K562 (cell line): ENCODE results near the gene GPATCH2. TPM values are rescaled to one million over a fixed set of nuclear protein-coding genes. Genes with fewer than 3 reads are reported as not detected.

ENCODE experiments used
- ATAC-seq: fragments of 200-7000 bp; cut with Tn5 transposase; 3 replicates; pipeline ENCODE4 v1.9.1; 2020; ENCODE audit warnings: moderate library complexity
- BruUV-seq: library from RNA; stranded (reverse); fragments of 400-500 nt; replicated peaks from 2 replicates; lab custom pipeline; 2021; lab: Mats Ljungman, UMichigan
- CTCF ChIA-PET: fragments of 300-600 bp; formaldehyde crosslinking; extraction: SDS; loops from one replicate; lab custom pipeline; 2021; ENCODE audit warnings: low intra/inter-chr PET ratio; lab: Yijun Ruan, JAX
- POLR2A ChIA-PET: fragments of 300-600, 350-650 bp; sonication (Branson Sonifier 250); formaldehyde crosslinking; extraction: SDS; loops from one replicate; lab custom pipeline; 2021; ENCODE audit warnings: antibody characterized with exemption, inconsistent platforms; lab: Yijun Ruan, JAX
- DNase-seq, 4 experiments: peaks; one replicate each; pipeline versions ENCODE4 v3.0.0 to v3.0.0-alpha.2; 2011 to 2018; ENCODE audit warnings: low spot score in 3 of 4, mixed read lengths in 3 of 4; ENCODE audit errors: extremely low read depth in 1 of 4
- FAIRE-seq: peaks from 2 replicates; lab custom pipeline; 2011; peaks lifted over from hg19 to GRCh38; lab: Jason Lieb, UNC
- H2AFZ ChIP-seq: 2 replicates; pipeline ENCODE4 v1.6.0; 2011; ENCODE audit warnings: low read depth, low read length, control low read depth, inconsistent platforms
- H3K27ac ChIP-seq: fragments of 200-600 bp; 3 replicates; pipeline ENCODE4 v1.8.0; 2011; ENCODE audit warnings: low read depth, mild to moderate bottlenecking, control low read depth, inconsistent platforms, low read length, moderate library complexity, mixed read lengths; ENCODE audit errors: extremely low read depth
- H3K27me3 ChIP-seq, 2 experiments: fragments of 300-600 bp in 1 of 2; 2 replicates in 1 of 2; 3 replicates in 1 of 2; pipeline versions ENCODE4 v1.6.0 to v1.8.0; 2011; ENCODE audit warnings: inconsistent platforms in 2 of 2, low read length in 2 of 2, mild to moderate bottlenecking in 1 of 2, mixed read lengths in 1 of 2, moderate library complexity in 1 of 2; ENCODE audit not compliant: control insufficient read depth in 2 of 2, insufficient read depth in 2 of 2
- H3K36me3 ChIP-seq: fragments of 300-600 bp; 3 replicates; pipeline ENCODE4 v1.8.0; 2011; ENCODE audit warnings: mild to moderate bottlenecking, low read length, inconsistent platforms; ENCODE audit not compliant: control insufficient read depth, insufficient read depth
- H3K4me1 ChIP-seq, 2 experiments: fragments of 200-600 bp in 1 of 2; replicated peaks in 1 of 2; 2 replicates in 1 of 2; 3 replicates in 1 of 2; pipeline versions ENCODE4 v1.5.1 to v1.8.0; 2011; ENCODE audit warnings: inconsistent platforms in 2 of 2, low read length in 2 of 2, mild to moderate bottlenecking in 1 of 2, mixed read lengths in 1 of 2, moderate library complexity in 1 of 2; ENCODE audit not compliant: control insufficient read depth in 2 of 2, insufficient read depth in 2 of 2
- H3K4me2 ChIP-seq: 2 replicates; pipeline ENCODE4 v1.6.1; 2011; ENCODE audit warnings: low read length, control low read depth, inconsistent platforms, mixed read lengths; ENCODE audit not compliant: insufficient read depth
- H3K4me3 ChIP-seq: fragments of 200-600 bp; sonication (generic), shearing (Covaris generic); 2 replicates; pipeline ENCODE4 v1.5.1; 2016; ENCODE audit warnings: control low read depth, inconsistent platforms
- H3K79me2 ChIP-seq: fragments of 200-600 bp; 3 replicates; pipeline ENCODE4 v1.8.0; 2011; ENCODE audit warnings: low read length, inconsistent platforms; ENCODE audit not compliant: control insufficient read depth, insufficient read depth
- H3K9ac ChIP-seq, 2 experiments: 2 replicates each; pipeline versions ENCODE4 v1.6.0 to v1.6.1; 2011; ENCODE audit warnings: low read depth in 2 of 2, low read length in 2 of 2, control low read depth in 1 of 2, inconsistent platforms in 1 of 2, mild to moderate bottlenecking in 1 of 2, mixed read lengths in 1 of 2; ENCODE audit not compliant: insufficient read depth in 1 of 2
- H3K9me1 ChIP-seq: one replicate; pipeline ENCODE4 v1.6.0; 2011; ENCODE audit warnings: inconsistent platforms, mild to moderate bottlenecking, low read length, moderate library complexity; ENCODE audit not compliant: control insufficient read depth, insufficient read depth
- H3K9me3 ChIP-seq: replicated peaks from 2 replicates; pipeline ENCODE4 v1.5.1; 2011; ENCODE audit warnings: low read depth, low read length, inconsistent platforms; ENCODE audit not compliant: control insufficient read depth, insufficient read depth
- H4K20me1 ChIP-seq: replicated peaks from 2 replicates; pipeline ENCODE4 v1.6.1; 2011; ENCODE audit warnings: low read length, inconsistent platforms, mixed read lengths; ENCODE audit not compliant: control insufficient read depth, insufficient read depth
- ADNP ChIP-seq: fragments of 200-800 bp; sonication (Bioruptor generic); IDR thresholded peaks from 2 replicates; pipeline ENCODE4 v1.6.1; 2016; ENCODE audit warnings: missing genetic modification characterization, missing compliant biosample characterization
- ESRRB ChIP-seq: fragments of 250-450 bp; sonication (Bioruptor Pico); IDR thresholded peaks from 2 replicates; pipeline ENCODE4 v1.5.0; 2020; ENCODE audit warnings: mild to moderate bottlenecking, moderate library complexity, borderline replicate concordance
- FOXA1 ChIP-seq: fragments of 450-650 bp; IDR thresholded peaks from 2 replicates; pipeline ENCODE4 v1.6.1; 2016; ENCODE audit warnings: mild to moderate bottlenecking, borderline replicate concordance
- LCOR ChIP-seq: sonication (generic); formaldehyde crosslinking; IDR thresholded peaks from 2 replicates; pipeline ENCODE4 v1.8.0; 2022; ENCODE audit warnings: mild to moderate bottlenecking, missing genetic modification reagents
- NFE2L1 ChIP-seq: fragments of 450-650 bp; IDR thresholded peaks from 2 replicates; pipeline ENCODE4 v1.6.1; 2016; ENCODE audit warnings: missing genetic modification characterization, low read depth, mild to moderate bottlenecking, missing compliant biosample characterization, moderate library complexity, borderline replicate concordance
- TFAM ChIP-seq: fragments of 250-450 bp; sonication (Bioruptor Pico); conservative IDR thresholded peaks from 2 replicates; pipeline ENCODE4 v1.5.0; 2021; ENCODE audit warnings: mild to moderate bottlenecking, moderate library complexity
- ZNF174 ChIP-seq: fragments of 250-450 bp; sonication (Bioruptor Pico); IDR thresholded peaks from 2 replicates; pipeline ENCODE4 v1.4.0; 2020; ENCODE audit warnings: mild to moderate bottlenecking
- WGBS: fragments of 100-300 bp; shearing (Covaris generic); methylation state at CpG from one replicate; pipeline ENCODE4 v1.1.6; 2016; ENCODE audit warnings: low coverage, mixed read lengths; ENCODE audit not compliant: insufficient coverage; ENCODE audit errors: missing lambda C conversion rate; 5-methylcytosine and 5-hydroxymethylcytosine counted together
- in situ Hi-C: fragments of 300-500 bp; cut with MboI; formaldehyde crosslinking; loops from 4 replicates; pipeline ENCODE4 v1.15.0; 2018; ENCODE audit warnings: inconsistent platforms, mixed read lengths
- intact Hi-C: fragments of 100-400 bp; cut with micrococcal nuclease; formaldehyde crosslinking; loops from 2 replicates; pipeline ENCODE4 v1.14.2; 2022
- polyA plus RNA-seq, 8 experiments: library from polyadenylated mRNA; depleted of rRNA in 4 of 8; stranded (reverse) in 5 of 8; unstranded in 3 of 8; fragments of >200 nt; fragmentation: Nextera tagmentation in 2 of 8; fragmentation: Illumina TruSeq in 1 of 8; extraction: Ambion mirVana in 2 of 8; extraction: Trizol in 1 of 8; gene quantifications; 2 replicates each; pipeline versions ENCODE4 v1.2.1 to v1.2.3, GENCODE V29; 2011 to 2014; ENCODE audit warnings: inconsistent platforms in 1 of 8, missing spikeins in 1 of 8
- total RNA-seq, 7 experiments: library from RNA; depleted of rRNA in 6 of 7; stranded (reverse); fragments of >200 nt in 6 of 7; fragmentation: Illumina TruSeq in 2 of 7; extraction: Trizol in 2 of 7; gene quantifications; 2 replicates each; pipeline versions ENCODE4 v1.2.1 to v1.2.3, GENCODE V29; 2011 to 2021; ENCODE audit warnings: low replicate concordance in 1 of 7
- TF ChIP-seq, protein P1 (sequence below): fragments of 250-450 bp; sonication (Bioruptor Pico); IDR thresholded peaks from 2 replicates; pipeline ENCODE4 v1.5.0; 2021
- TF ChIP-seq, protein P2 (sequence below): conservative IDR thresholded peaks from 2 replicates; pipeline ENCODE4 v1.6.1; 2011; ENCODE audit warnings: low read depth, mild to moderate bottlenecking, low read length; ENCODE audit not compliant: control insufficient read depth

Gene GPATCH2
- total and polyA plus RNA-seq, 9 of the 15 experiments (the other 6 are each of a cell fraction or from before 2014, with no cell fraction given): 0.38 to 2.0 (median 0.55) TPM

DNA sequence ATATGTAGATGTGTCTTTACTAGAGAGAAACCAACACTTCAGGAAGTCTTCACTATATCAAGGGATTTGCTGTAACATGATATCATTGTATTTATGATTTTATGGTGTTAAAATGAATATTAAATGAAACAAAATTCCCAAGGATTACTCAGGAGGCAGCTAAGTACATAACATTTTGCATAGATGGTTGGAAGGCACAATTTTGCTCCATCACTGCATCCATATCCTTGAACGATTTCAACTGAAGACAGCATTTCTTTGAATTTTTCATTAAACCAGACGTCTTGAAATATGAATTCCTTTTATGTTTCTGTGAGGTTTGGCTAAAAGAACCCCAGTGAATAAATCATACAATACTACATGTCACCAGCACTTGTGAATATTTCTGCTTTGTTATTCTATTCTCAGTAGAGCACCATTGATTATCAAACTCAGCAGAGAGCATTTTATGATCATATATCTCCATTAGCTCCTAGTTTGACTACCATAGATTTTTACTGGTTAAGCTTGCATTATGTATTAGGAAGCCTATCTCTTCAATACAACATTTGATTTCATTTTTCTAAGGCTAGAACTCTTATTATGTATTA lies 37.6 kb upstream of the GPATCH2 start:
- Histone ChIP-seq H4K20me1 (no peaks in the 10 kb centered on the region), H3K27ac (no peak overlapping the region), H3K4me3 (no peak overlapping the region), H3K36me3 (no peaks in the 10 kb centered on the region), H3K9me3 (no peaks in the 10 kb centered on the region), H2AFZ (no peak overlapping the region), H3K4me1 (no peaks in the 10 kb centered on the region), H3K27me3 (no peaks in the 10 kb centered on the region), H3K9ac (no peak overlapping the region), H3K79me2 (no peaks in the 10 kb centered on the region), H3K9me1 (no peaks in the 10 kb centered on the region), H3K4me2 (no peak overlapping the region)
- WGBS: 0% methylated on average over 2 of the region's 2 CpGs
- ChIA-PET CTCF (no interaction called here), POLR2A (no interaction called here)
- TF ChIP-seq NFE2L1 (tag) (no peak), LCOR (CRISPR knock-in tag) (no peak), ZNF174 (no peak), ADNP (tag) (no peak), TFAM (CRISPR knock-in tag) (no peak), ESRRB (CRISPR knock-in tag) (no peak), FOXA1 (no peak)
- TF ChIP-seq, protein P1, sequence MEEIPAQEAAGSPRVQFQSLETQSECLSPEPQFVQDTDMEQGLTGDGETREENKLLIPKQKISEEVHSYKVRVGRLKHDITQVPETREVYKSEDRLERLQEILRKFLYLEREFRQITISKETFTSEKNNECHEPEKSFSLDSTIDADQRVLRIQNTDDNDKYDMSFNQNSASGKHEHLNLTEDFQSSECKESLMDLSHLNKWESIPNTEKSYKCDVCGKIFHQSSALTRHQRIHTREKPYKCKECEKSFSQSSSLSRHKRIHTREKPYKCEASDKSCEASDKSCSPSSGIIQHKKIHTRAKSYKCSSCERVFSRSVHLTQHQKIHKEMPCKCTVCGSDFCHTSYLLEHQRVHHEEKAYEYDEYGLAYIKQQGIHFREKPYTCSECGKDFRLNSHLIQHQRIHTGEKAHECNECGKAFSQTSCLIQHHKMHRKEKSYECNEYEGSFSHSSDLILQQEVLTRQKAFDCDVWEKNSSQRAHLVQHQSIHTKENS (CRISPR knock-in tag): no peak
- TF ChIP-seq, protein P2, sequence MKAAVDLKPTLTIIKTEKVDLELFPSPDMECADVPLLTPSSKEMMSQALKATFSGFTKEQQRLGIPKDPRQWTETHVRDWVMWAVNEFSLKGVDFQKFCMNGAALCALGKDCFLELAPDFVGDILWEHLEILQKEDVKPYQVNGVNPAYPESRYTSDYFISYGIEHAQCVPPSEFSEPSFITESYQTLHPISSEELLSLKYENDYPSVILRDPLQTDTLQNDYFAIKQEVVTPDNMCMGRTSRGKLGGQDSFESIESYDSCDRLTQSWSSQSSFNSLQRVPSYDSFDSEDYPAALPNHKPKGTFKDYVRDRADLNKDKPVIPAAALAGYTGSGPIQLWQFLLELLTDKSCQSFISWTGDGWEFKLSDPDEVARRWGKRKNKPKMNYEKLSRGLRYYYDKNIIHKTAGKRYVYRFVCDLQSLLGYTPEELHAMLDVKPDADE: no peak
- DNase-seq (no peak), ATAC-seq (no peak), FAIRE-seq (no peak)
- intact Hi-C loops: no loop called here
- no TSS peak for BruUV-seq
- in situ Hi-C loops: no loop called here
